ENCODE data around the gene AFDN. TPM values are rescaled to one million over a fixed set of nuclear protein-coding genes. Genes with fewer than 3 reads are reported as not detected.

The AFDN gene
- total RNA-seq, 3 donors from 2014 or later (not counting 1 experiment from before 2014, with no cell fraction given): 6.3 to 9.3 (median 7.9) TPM

GRCh38 chr6:167827583-167828324, 1.0 kb downstream of the AFDN start:
- H3K27me3 Mint-ChIP-seq (ENCODE audit: low read depth in 2 of 2): peaks cover 48 to 64% of the 10 kb centered on the region in 2 donors

GRCh38 chr6:167828325-167828956, 1.7 kb downstream of the AFDN start:
- peak overlapping the region; percentile 41 to 71 for H3K27ac Mint-ChIP-seq
- H3K9me3 Mint-ChIP-seq: no peaks in the 10 kb centered on the region
- H3K36me3 Mint-ChIP-seq: no peaks in the 10 kb centered on the region
- H3K4me3 ChIP-seq (ENCODE audit: low read length): no peak overlapping the region
- H3K9me3 ChIP-seq (ENCODE audit: control insufficient read depth, insufficient read depth, low read length): no peaks in the 10 kb centered on the region
- WGBS (ENCODE audit: insufficient coverage): 57% methylated on average over 2 of the region's 4 CpGs
- DNase-seq (no peak), ATAC-seq (no peak)
- peak overlapping the region; percentile 90 for H3K4me3 Mint-ChIP-seq
- no peaks in the 10 kb centered on the region for H3K36me3 ChIP-seq (ENCODE audit: control insufficient read depth, insufficient read depth, low read length)
- intact Hi-C loops (cut with micrococcal nuclease): no loop called here
- H3K4me1 Mint-ChIP-seq: peaks cover 8 to 21% of the 10 kb centered on the region in 2 donors
- peaks cover 44% of the 10 kb centered on the region for H3K27me3 ChIP-seq (ENCODE audit: control insufficient read depth, insufficient read depth, low read length)
- TF ChIP-seq CTCF (IDR thresholded peaks at IDR 0.05): no peak
- no peak overlapping the region for H3K27ac ChIP-seq (ENCODE audit: low read length)
- peaks cover 54 to 64% of the 10 kb centered on the region in 2 donors for H3K27me3 Mint-ChIP-seq (ENCODE audit: low read depth in 2 of 2)
- peaks cover 19% of the 10 kb centered on the region for H3K4me1 ChIP-seq (ENCODE audit: control insufficient read depth, insufficient read depth, low read length)

More at GRCh38 chr6:167827583-167828324, 1.0 kb downstream of the AFDN start:
- peaks cover 44% of the 10 kb centered on the region for H3K27me3 ChIP-seq (ENCODE audit: control insufficient read depth, insufficient read depth, low read length)
- Mint-ChIP-seq H3K9me3 (no peaks in the 10 kb centered on the region), H3K27ac (peak overlapping the region; percentile 41 to 71), H3K4me1 (peaks cover 8 to 21% of the 10 kb centered on the region in 2 donors), H3K36me3 (no peaks in the 10 kb centered on the region), H3K4me3 (peak overlapping the region; percentile 90)
- no peaks in the 10 kb centered on the region for H3K36me3 ChIP-seq (ENCODE audit: control insufficient read depth, insufficient read depth, low read length)
- peaks cover 19% of the 10 kb centered on the region for H3K4me1 ChIP-seq (ENCODE audit: control insufficient read depth, insufficient read depth, low read length)
- peak in 2 of 3 donors; percentile 16 to 28 for ATAC-seq
- 1% methylated on average over 40 of the region's 51 CpGs for WGBS (ENCODE audit: insufficient coverage)
- H3K27ac ChIP-seq (ENCODE audit: low read length): no peak overlapping the region
- no peak for TF ChIP-seq CTCF (IDR thresholded peaks at IDR 0.05)
- peak in 1 of 2 donors; percentile 48 for DNase-seq
- H3K9me3 ChIP-seq (ENCODE audit: control insufficient read depth, insufficient read depth, low read length): no peaks in the 10 kb centered on the region
- intact Hi-C loops (cut with micrococcal nuclease): no loop called here
- H3K4me3 ChIP-seq (ENCODE audit: low read length): peak overlapping the region; percentile 17

- Mint-ChIP-seq H3K4me3 (no peak overlapping the region), H3K9me3 (no peaks in the 10 kb centered on the region), H3K36me3 (no peaks in the 10 kb centered on the region), H3K27me3 (ENCODE audit: low read depth in 2 of 2) (peaks cover 56 to 62% of the 10 kb centered on the region in 2 donors), H3K4me1 (peaks cover 8 to 21% of the 10 kb centered on the region in 2 donors), H3K27ac (no peak overlapping the region)
- DNase-seq (no peak), ATAC-seq (no peak)
- Histone ChIP-seq H3K4me1 (ENCODE audit: control insufficient read depth, insufficient read depth, low read length) (peaks cover 19% of the 10 kb centered on the region), H3K27ac (ENCODE audit: low read length) (no peak overlapping the region), H3K36me3 (ENCODE audit: control insufficient read depth, insufficient read depth, low read length) (no peaks in the 10 kb centered on the region), H3K9me3 (ENCODE audit: control insufficient read depth, insufficient read depth, low read length) (no peaks in the 10 kb centered on the region), H3K27me3 (ENCODE audit: control insufficient read depth, insufficient read depth, low read length) (peaks cover 44% of the 10 kb centered on the region), H3K4me3 (ENCODE audit: low read length) (no peak overlapping the region)
- intact Hi-C loops (cut with micrococcal nuclease): no loop called here
- no peak for TF ChIP-seq CTCF (IDR thresholded peaks at IDR 0.05)
These were observed 2.8 kb downstream of the AFDN start for GRCh38 chr6:167829513-167829912.

All from natural killer cell (primary cell).